HepG2 (cell line): ENCODE data around the gene VGF. TPM values are rescaled to one million over a fixed set of nuclear protein-coding genes. Genes with fewer than 3 reads are reported as not detected.

ENCODE experiments used
- BATF2 ChIP-seq: sonication (generic); formaldehyde crosslinking; IDR thresholded peaks from 2 replicates; pipeline ENCODE4 v1.8.0; 2022; ENCODE audit warnings: mild to moderate bottlenecking, missing genetic modification reagents, moderate library complexity
- IRF9 ChIP-seq: sonication (generic); formaldehyde crosslinking; IDR thresholded peaks from 2 replicates; pipeline ENCODE4 v1.8.0; 2022; ENCODE audit warnings: missing genetic modification reagents, mild to moderate bottlenecking, borderline replicate concordance
- MTF1 ChIP-seq: sonication (generic); formaldehyde crosslinking; IDR thresholded peaks from 2 replicates; pipeline ENCODE4 v1.5.0; 2020; ENCODE audit warnings: missing genetic modification reagents
- MZF1 ChIP-seq: sonication (generic); formaldehyde crosslinking; IDR thresholded peaks from 2 replicates; pipeline ENCODE4 v1.8.1; 2023; ENCODE audit warnings: mild to moderate bottlenecking, missing genetic modification reagents, borderline replicate concordance
- RBFOX2 ChIP-seq: fragments of 200-400 bp; formaldehyde crosslinking; IDR thresholded peaks from 2 replicates; pipeline ENCODE4 v1.6.1; 2017; ENCODE audit warnings: low read depth, mild to moderate bottlenecking, low read length
- SETDB1 ChIP-seq: sonication (generic); formaldehyde crosslinking; IDR thresholded peaks from 2 replicates; pipeline ENCODE4 v1.5.1; 2020; ENCODE audit warnings: missing genetic modification reagents, mild to moderate bottlenecking, borderline replicate concordance
- XRCC5 ChIP-seq: fragments of 200-400 bp; formaldehyde crosslinking; optimal IDR thresholded peaks from 2 replicates; pipeline ENCODE3; 2017; ENCODE audit warnings: mild to moderate bottlenecking, low read length
- ZBTB33 ChIP-seq: sonication (generic); formaldehyde crosslinking; IDR thresholded peaks from 2 replicates; pipeline ENCODE4 v1.4.0; 2020; ENCODE audit warnings: missing genetic modification reagents
- ZNF30 ChIP-seq: sonication (generic); formaldehyde crosslinking; IDR thresholded peaks from 2 replicates; pipeline ENCODE4 v1.5.0; 2020; ENCODE audit warnings: mild to moderate bottlenecking, missing genetic modification reagents
- ZNF430 ChIP-seq: sonication (generic); formaldehyde crosslinking; IDR thresholded peaks from 2 replicates; pipeline ENCODE4 v1.9.0; 2021; ENCODE audit warnings: mild to moderate bottlenecking, missing genetic modification reagents
- ZNF432 ChIP-seq: sonication (generic); formaldehyde crosslinking; IDR thresholded peaks from 2 replicates; pipeline ENCODE4 v1.5.0; 2020; ENCODE audit warnings: missing genetic modification reagents, mild to moderate bottlenecking, borderline replicate concordance
- ZNF451 ChIP-seq: sonication (generic); formaldehyde crosslinking; IDR thresholded peaks from 2 replicates; pipeline ENCODE4 v1.5.0; 2020; ENCODE audit warnings: mild to moderate bottlenecking, missing genetic modification reagents
- ZNF530 ChIP-seq: sonication (generic); formaldehyde crosslinking; IDR thresholded peaks from 2 replicates; pipeline ENCODE4 v1.5.0; 2020; ENCODE audit warnings: low read depth, mild to moderate bottlenecking, missing genetic modification reagents
- ZNF768 ChIP-seq: sonication (generic); formaldehyde crosslinking; IDR thresholded peaks from 2 replicates; pipeline ENCODE4 v1.4.0; 2020; ENCODE audit warnings: missing genetic modification reagents
- polyA plus RNA-seq, 8 experiments: library from polyadenylated mRNA; depleted of rRNA in 3 of 8; stranded (reverse) in 7 of 8; unstranded in 1 of 8; fragments of >200 nt; fragmentation: Illumina TruSeq in 4 of 8; extraction: Trizol in 4 of 8; gene quantifications; 2 replicates each; pipeline versions ENCODE4 v1.2.1 to v1.2.3, GENCODE V29; 2011 to 2016; ENCODE audit warnings: low read depth in 4 of 8, missing spikeins in 1 of 8, mixed read lengths in 1 of 8; ENCODE audit not compliant: insufficient read depth in 1 of 8
- total RNA-seq, 5 experiments: library from RNA; depleted of rRNA; stranded (reverse); fragments of >200 nt; fragmentation: Illumina TruSeq; extraction: Trizol; gene quantifications; 2 replicates each; pipeline ENCODE4 v1.2.3, GENCODE V29; 2016; ENCODE audit warnings: low read depth in 1 of 5
- TF ChIP-seq, protein P1 (sequence below): sonication (generic); formaldehyde crosslinking; conservative IDR thresholded peaks from 2 replicates; pipeline ENCODE4 v1.8.0; 2022; ENCODE audit warnings: mild to moderate bottlenecking, moderate library complexity, missing genetic modification reagents
- TF ChIP-seq, protein P2 (sequence below): sonication (generic); formaldehyde crosslinking; IDR thresholded peaks from 2 replicates; pipeline ENCODE4 v1.5.1; 2020; ENCODE audit warnings: mild to moderate bottlenecking, missing genetic modification reagents, moderate library complexity
- TF ChIP-seq, protein P3 (sequence below): sonication (generic); formaldehyde crosslinking; IDR thresholded peaks from 2 replicates; pipeline ENCODE4 v1.5.1; 2020; ENCODE audit warnings: missing genetic modification reagents, mild to moderate bottlenecking, borderline replicate concordance

The VGF gene
- total and polyA plus RNA-seq, 2 of the 13 experiments (the other 11 are each of a cell fraction or from before 2014, with no cell fraction given), result 0.12 to 0.46 TPM

DNA sequence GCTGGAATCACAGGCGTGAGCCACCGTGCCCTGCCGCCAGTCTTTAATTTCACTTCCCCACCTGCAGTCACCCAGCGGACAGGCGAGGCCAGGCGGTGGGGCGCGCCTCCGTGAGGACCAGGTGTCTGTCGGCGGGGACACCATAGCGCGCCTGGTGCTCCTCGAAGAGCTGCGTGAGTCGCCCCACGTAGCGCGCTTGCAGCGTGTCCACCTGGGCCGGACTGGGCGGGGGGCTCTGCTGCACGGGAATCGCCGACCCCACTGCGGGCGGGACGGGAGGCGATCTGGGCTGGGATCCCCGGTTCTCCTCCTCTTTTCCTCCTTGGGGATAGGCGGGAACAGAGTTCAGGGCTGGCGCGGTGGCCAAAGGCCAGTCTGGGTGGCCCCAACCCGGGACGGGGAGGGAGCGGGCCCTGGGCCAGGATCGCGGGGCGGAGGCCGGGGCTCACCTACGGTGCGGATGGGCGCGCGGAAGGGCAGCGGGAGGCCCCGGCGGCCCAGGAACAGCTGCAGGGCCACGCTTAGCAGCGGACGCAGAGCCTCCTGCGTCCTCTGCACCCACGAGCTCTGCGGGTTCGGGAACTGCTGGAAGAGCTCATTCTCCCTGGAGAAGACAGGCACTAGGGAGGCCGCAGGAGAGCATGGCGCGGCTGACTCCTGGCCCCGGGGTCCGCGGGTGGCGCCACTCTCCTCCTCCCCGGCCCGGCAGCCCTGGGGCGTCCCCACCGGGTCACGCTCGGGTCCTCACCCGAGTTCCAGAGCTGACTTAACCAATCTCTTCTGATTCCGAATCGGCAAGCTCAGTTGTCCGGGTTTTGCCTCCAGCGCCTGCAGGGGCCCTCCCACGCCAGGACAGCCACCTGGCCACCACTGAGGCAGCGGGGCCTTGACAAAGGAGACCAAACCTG, 36.6 kb upstream of the VGF start (continued):
- TF ChIP-seq BATF2 (CRISPR knock-in tag), result no peak
- no peak for TF ChIP-seq ZNF432 (CRISPR knock-in tag)
- TF ChIP-seq ZNF768 (CRISPR knock-in tag), result peak; percentile 44; the same call in 1 of the 2 replicates
- TF ChIP-seq, protein P1, sequence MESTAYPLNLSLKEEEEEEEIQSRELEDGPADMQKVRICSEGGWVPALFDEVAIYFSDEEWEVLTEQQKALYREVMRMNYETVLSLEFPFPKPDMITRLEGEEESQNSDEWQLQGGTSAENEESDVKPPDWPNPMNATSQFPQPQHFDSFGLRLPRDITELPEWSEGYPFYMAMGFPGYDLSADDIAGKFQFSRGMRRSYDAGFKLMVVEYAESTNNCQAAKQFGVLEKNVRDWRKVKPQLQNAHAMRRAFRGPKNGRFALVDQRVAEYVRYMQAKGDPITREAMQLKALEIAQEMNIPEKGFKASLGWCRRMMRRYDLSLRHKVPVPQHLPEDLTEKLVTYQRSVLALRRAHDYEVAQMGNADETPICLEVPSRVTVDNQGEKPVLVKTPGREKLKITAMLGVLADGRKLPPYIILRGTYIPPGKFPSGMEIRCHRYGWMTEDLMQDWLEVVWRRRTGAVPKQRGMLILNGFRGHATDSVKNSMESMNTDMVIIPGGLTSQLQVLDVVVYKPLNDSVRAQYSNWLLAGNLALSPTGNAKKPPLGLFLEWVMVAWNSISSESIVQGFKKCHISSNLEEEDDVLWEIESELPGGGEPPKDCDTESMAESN (CRISPR knock-in tag), result peak; percentile 47; the same call in 1 of the 2 replicates
- TF ChIP-seq, protein P2, sequence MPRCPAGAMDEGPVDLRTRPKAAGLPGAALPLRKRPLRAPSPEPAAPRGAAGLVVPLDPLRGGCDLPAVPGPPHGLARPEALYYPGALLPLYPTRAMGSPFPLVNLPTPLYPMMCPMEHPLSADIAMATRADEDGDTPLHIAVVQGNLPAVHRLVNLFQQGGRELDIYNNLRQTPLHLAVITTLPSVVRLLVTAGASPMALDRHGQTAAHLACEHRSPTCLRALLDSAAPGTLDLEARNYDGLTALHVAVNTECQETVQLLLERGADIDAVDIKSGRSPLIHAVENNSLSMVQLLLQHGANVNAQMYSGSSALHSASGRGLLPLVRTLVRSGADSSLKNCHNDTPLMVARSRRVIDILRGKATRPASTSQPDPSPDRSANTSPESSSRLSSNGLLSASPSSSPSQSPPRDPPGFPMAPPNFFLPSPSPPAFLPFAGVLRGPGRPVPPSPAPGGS (CRISPR knock-in tag), result 0 out of 2 replicates have a peak, but pooled peaks have one; percentile 11
- TF ChIP-seq ZNF430 (CRISPR knock-in tag), result peak; percentile 68
- TF ChIP-seq SETDB1, result no peak
- peak; percentile 91 for TF ChIP-seq ZNF30 (CRISPR knock-in tag)
- peak; percentile 68; the same call in 1 of the 2 replicates for TF ChIP-seq IRF9
- TF ChIP-seq ZBTB33 (CRISPR knock-in tag), result no peak
- TF ChIP-seq ZNF530, result no peak
- no peak for TF ChIP-seq MTF1 (CRISPR knock-in tag)
- TF ChIP-seq RBFOX2, result peak; percentile 95
- no peak for TF ChIP-seq MZF1
- TF ChIP-seq, protein P3, sequence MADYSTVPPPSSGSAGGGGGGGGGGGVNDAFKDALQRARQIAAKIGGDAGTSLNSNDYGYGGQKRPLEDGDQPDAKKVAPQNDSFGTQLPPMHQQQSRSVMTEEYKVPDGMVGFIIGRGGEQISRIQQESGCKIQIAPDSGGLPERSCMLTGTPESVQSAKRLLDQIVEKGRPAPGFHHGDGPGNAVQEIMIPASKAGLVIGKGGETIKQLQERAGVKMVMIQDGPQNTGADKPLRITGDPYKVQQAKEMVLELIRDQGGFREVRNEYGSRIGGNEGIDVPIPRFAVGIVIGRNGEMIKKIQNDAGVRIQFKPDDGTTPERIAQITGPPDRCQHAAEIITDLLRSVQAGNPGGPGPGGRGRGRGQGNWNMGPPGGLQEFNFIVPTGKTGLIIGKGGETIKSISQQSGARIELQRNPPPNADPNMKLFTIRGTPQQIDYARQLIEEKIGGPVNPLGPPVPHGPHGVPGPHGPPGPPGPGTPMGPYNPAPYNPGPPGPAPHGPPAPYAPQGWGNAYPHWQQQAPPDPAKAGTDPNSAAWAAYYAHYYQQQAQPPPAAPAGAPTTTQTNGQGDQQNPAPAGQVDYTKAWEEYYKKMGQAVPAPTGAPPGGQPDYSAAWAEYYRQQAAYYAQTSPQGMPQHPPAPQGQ (CRISPR knock-in tag), result no peak
- TF ChIP-seq ZNF451, result no peak
- TF ChIP-seq XRCC5, result no peak
